Measurements from ENCODE around the gene PRELID3B. TPM values are rescaled to one million over a fixed set of nuclear protein-coding genes. Genes with fewer than 3 reads are reported as not detected.

PRELID3B gene
- total and polyA plus RNA-seq, 2 of the 13 experiments (the other 11 are each of a cell fraction or from before 2014, with no cell fraction given): 23.3 to 42.6 TPM

DNA sequence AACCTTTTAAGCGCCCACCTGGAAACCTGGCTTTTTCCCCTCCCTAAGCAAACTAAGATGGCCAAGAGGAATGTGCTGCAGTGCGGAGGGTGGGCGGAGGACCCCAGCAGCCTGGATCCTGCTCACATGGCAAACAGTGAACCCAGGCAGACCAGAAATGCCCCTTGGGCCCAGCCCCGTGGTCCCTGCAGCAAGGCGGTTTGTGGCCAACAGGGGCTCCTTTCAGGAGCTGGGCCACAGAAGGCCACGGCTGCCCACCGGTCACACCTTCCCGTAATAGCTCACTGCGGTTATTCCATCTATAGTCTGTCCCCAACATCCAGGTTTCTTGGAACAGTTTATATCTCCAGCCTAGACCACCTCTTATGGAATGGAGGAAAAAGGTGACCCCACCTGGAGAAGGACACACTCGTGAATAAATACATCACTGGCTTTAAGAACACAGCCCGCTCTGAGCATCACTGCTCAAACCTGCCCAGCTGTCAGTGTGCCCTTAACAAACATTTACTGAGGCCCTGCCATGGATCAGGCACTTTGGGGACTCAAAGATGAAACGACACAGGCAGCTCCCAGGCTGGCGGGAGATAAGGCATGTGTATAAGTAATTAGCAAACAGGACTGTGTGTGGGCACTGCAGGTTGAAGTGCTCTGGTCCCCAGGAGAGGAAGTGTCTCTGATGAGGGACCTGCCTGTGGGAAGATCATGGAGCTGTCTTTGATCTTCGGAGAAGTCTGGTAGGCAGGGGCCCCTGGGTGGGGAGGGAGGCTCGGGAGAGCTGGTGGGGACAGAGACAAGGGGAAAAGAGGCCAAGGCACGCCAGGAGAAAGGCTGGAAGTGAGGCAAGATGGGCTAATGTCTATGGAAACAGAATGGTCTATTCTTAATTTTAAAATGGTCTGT lies 26.5 kb downstream of the PRELID3B start (continued):
- TF ChIP-seq, protein P1, sequence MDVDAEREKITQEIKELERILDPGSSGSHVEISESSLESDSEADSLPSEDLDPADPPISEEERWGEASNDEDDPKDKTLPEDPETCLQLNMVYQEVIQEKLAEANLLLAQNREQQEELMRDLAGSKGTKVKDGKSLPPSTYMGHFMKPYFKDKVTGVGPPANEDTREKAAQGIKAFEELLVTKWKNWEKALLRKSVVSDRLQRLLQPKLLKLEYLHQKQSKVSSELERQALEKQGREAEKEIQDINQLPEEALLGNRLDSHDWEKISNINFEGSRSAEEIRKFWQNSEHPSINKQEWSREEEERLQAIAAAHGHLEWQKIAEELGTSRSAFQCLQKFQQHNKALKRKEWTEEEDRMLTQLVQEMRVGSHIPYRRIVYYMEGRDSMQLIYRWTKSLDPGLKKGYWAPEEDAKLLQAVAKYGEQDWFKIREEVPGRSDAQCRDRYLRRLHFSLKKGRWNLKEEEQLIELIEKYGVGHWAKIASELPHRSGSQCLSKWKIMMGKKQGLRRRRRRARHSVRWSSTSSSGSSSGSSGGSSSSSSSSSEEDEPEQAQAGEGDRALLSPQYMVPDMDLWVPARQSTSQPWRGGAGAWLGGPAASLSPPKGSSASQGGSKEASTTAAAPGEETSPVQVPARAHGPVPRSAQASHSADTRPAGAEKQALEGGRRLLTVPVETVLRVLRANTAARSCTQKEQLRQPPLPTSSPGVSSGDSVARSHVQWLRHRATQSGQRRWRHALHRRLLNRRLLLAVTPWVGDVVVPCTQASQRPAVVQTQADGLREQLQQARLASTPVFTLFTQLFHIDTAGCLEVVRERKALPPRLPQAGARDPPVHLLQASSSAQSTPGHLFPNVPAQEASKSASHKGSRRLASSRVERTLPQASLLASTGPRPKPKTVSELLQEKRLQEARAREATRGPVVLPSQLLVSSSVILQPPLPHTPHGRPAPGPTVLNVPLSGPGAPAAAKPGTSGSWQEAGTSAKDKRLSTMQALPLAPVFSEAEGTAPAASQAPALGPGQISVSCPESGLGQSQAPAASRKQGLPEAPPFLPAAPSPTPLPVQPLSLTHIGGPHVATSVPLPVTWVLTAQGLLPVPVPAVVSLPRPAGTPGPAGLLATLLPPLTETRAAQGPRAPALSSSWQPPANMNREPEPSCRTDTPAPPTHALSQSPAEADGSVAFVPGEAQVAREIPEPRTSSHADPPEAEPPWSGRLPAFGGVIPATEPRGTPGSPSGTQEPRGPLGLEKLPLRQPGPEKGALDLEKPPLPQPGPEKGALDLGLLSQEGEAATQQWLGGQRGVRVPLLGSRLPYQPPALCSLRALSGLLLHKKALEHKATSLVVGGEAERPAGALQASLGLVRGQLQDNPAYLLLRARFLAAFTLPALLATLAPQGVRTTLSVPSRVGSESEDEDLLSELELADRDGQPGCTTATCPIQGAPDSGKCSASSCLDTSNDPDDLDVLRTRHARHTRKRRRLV (CRISPR knock-in tag; IDR thresholded peaks at IDR 0.05): no peak
- TF ChIP-seq, protein P2, sequence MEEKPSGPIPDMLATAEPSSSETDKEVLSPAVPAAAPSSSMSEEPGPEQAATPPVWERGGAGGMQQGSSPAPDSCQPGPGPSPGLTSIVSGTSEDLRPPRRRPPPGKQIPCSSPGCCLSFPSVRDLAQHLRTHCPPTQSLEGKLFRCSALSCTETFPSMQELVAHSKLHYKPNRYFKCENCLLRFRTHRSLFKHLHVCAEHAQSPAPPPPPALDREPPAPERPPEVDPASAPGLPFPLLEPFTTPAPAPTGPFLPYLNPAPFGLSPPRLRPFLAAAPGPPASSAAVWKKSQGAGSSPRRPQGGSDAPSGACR (CRISPR knock-in tag; IDR thresholded peaks at IDR 0.05): peak; percentile 85; the same call in 1 of the 2 replicates
- no peak for TF ChIP-seq ZNF225 (CRISPR knock-in tag; IDR thresholded peaks at IDR 0.05)
- TF ChIP-seq NR1H2 (CRISPR knock-in tag; IDR thresholded peaks at IDR 0.05; ENCODE audit: borderline replicate concordance, low read depth): no peak
- TF ChIP-seq ZNF557 (CRISPR knock-in tag; IDR thresholded peaks at IDR 0.05): peak; percentile 73
- no peak for TF ChIP-seq GLI4 (CRISPR knock-in tag; IDR thresholded peaks at IDR 0.05; ENCODE audit: borderline replicate concordance)
- TF ChIP-seq, protein P3, sequence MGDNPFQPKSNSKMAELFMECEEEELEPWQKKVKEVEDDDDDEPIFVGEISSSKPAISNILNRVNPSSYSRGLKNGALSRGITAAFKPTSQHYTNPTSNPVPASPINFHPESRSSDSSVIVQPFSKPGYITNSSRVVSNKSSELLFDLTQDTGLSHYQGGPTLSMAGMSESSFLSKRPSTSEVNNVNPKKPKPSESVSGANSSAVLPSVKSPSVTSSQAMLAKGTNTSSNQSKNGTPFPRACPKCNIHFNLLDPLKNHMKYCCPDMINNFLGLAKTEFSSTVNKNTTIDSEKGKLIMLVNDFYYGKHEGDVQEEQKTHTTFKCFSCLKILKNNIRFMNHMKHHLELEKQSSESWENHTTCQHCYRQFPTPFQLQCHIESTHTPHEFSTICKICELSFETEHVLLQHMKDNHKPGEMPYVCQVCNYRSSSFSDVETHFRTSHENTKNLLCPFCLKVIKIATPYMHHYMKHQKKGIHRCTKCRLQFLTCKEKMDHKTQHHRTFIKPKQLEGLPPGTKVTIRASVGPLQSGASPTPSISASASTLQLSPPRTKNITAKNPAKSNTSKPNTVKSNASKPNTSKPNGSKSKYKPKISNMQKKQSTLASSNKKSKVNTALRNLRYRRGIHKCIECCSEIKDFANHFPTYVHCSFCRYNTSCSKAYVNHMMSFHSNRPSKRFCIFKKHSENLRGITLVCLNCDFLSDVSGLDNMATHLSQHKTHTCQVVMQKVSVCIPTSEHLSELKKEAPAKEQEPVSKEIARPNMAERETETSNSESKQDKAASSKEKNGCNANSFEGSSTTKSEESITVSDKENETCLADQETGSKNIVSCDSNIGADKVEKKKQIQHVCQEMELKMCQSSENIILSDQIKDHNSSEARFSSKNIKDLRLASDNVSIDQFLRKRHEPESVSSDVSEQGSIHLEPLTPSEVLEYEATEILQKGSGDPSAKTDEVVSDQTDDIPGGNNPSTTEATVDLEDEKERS (CRISPR knock-in tag; IDR thresholded peaks at IDR 0.05): peak; percentile 67
- peak; percentile 68; the same call in 1 of the 2 replicates for TF ChIP-seq ZNF747 (CRISPR knock-in tag; IDR thresholded peaks at IDR 0.05; ENCODE audit: borderline replicate concordance)
- TF ChIP-seq MYC (CRISPR knock-in tag; IDR thresholded peaks at IDR 0.05; ENCODE audit: borderline replicate concordance): peak; percentile 88; the same call in 1 of the 2 replicates
- TF ChIP-seq ZNF777 (CRISPR knock-in tag; IDR thresholded peaks at IDR 0.05): no peak
- no peak for TF ChIP-seq RNF2 (conservative IDR thresholded peaks at IDR 0.05; ENCODE audit: low read depth)

All from HepG2 (cell line).